Activated B cell treated with CpG ODN at 0.5 μM for 24 hours (primary cell): ENCODE data around the gene ANXA5. TPM values are rescaled to one million over a fixed set of nuclear protein-coding genes. Genes with fewer than 3 reads are reported as not detected.
"Not testable (repeated sequence)": the region's sequence is repeated elsewhere in the genome, so short reads cannot be mapped to it uniquely, and the experiment has no call there.

ENCODE experiments used
- ATAC-seq: fragments of 200-7000 bp; cut with Tn5 transposase; one replicate; pipeline ENCODE4 v1.10.0; 2021; ENCODE audit warnings: low read depth, mild to moderate bottlenecking, moderate library complexity
- CTCF ChIA-PET: fragments of 350-600 bp; sonication (Branson Sonifier 250); formaldehyde crosslinking; loops from one replicate; lab custom pipeline; 2021; ENCODE audit warnings: antibody characterized with exemption; lab: Charles Lee
- POLR2A ChIA-PET: fragments of 350-600 bp; sonication (Branson Sonifier 250); formaldehyde crosslinking; loops from one replicate; lab custom pipeline; 2021; ENCODE audit warnings: antibody characterized with exemption; lab: Charles Lee
- DNase-seq: peaks from one replicate; pipeline ENCODE4 v3.0.0; 2022
- H3K27ac Mint-ChIP-seq: one replicate; pipeline ENCODE4 v1.8.0; 2020; ENCODE audit warnings: mixed read lengths
- H3K27me3 Mint-ChIP-seq: one replicate; pipeline ENCODE4 v1.8.0; 2021; ENCODE audit warnings: mixed read lengths
- H3K36me3 Mint-ChIP-seq: one replicate; pipeline ENCODE4 v1.8.0; 2021; ENCODE audit warnings: low read depth, mixed read lengths
- H3K4me1 Mint-ChIP-seq: one replicate; pipeline ENCODE4 v1.8.0; 2021; ENCODE audit warnings: mixed read lengths
- H3K4me3 Mint-ChIP-seq: one replicate; pipeline ENCODE4 v1.8.0; 2020; ENCODE audit warnings: mild to moderate bottlenecking, mixed read lengths
- H3K9me3 Mint-ChIP-seq: one replicate; pipeline ENCODE4 v1.8.0; 2020; ENCODE audit warnings: mixed read lengths
- CTCF ChIP-seq: fragments of 200-600 bp; IDR thresholded peaks from one replicate; pipeline ENCODE4 v1.8.0; 2022; ENCODE audit warnings: antibody characterized with exemption, mild to moderate bottlenecking
- intact Hi-C: fragments of 100-400 bp; cut with micrococcal nuclease; formaldehyde crosslinking; loops from one replicate; pipeline ENCODE4 v1.15.1; 2024
- total RNA-seq: library from RNA; stranded (reverse); gene quantifications from 2 replicates; pipeline ENCODE4 v1.2.3, GENCODE V29; 2022

The ANXA5 gene
- total RNA-seq, 1 donor from 2014 or later, result 89.9 TPM

DNA sequence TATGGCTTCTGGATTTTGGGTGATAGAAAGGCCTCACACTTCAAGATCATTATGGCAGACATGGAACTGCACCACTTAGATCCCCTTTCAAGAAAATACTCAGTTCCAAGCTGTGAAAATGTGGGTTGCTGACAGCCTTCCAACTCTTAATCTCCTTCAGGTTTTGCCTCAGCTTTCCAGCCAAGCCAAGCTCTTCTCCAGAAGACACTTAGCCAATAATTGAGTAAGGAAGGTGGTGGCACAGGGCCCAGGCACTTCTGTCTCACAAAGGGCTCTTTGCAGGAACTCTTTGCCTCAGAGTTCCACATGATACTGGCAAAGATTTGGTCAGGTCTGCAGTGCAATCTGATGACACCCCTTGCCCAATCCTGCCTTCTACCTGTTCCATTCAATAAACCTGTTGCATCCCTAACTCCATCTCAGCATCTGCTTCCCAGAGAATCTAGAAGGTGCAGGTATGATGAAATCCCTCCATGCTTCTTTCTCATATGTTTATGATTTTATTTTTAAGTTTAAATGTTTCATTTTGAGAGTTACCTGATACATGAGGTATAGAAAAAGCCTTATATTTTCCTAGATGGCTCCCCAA is 30.6 kb downstream of the ANXA5 start:
- DNase-seq (no peak), ATAC-seq (no peak)
- Mint-ChIP-seq H3K9me3 (no peaks in the 10 kb centered on the region), H3K27ac (no peak overlapping the region), H3K4me3 (no peak overlapping the region), H3K36me3 (peaks cover 48% of the 10 kb centered on the region), H3K4me1 (no peaks in the 10 kb centered on the region), H3K27me3 (no peaks in the 10 kb centered on the region)
- intact Hi-C loops, result no loop called here
- TF ChIP-seq CTCF, result no peak
- ChIA-PET CTCF (no interaction called here), POLR2A (interaction anchor here (0.7 kb wide), 1 partner anchor 10 kb away, joined by 3 read pairs; no protein-coding TSS in a partner anchor)

- Mint-ChIP-seq H3K36me3 (peaks cover 41% of the 10 kb centered on the region), H3K4me3 (no peak overlapping the region), H3K27me3 (no peaks in the 10 kb centered on the region), H3K9me3 (no peaks in the 10 kb centered on the region), H3K4me1 (no peaks in the 10 kb centered on the region), H3K27ac (no peak overlapping the region)
- DNase-seq (no peak), ATAC-seq (no peak)
- POLR2A ChIA-PET, result no interaction called here
- intact Hi-C loops, result no loop called here
- CTCF ChIA-PET, result no interaction called here
- TF ChIP-seq CTCF, result no peak
These were observed 31.4 kb downstream of the ANXA5 start for GRCh38 chr4:121665371-121665770.

GRCh38 chr4:121662225-121662624 is 34.6 kb downstream of the ANXA5 start:
- ATAC-seq (no peak), DNase-seq (no peak)
- intact Hi-C loops, result no loop called here
- TF ChIP-seq CTCF, result no peak
- Mint-ChIP-seq H3K9me3 (no peaks in the 10 kb centered on the region), H3K27me3 (no peaks in the 10 kb centered on the region), H3K4me1 (no peaks in the 10 kb centered on the region), H3K27ac (no peak overlapping the region), H3K36me3 (peaks cover 14% of the 10 kb centered on the region), H3K4me3 (no peak overlapping the region)
- POLR2A ChIA-PET, result no interaction called here
- CTCF ChIA-PET, result no interaction called here

- DNase-seq, H3K27me3 Mint-ChIP-seq, H3K9me3 Mint-ChIP-seq, CTCF ChIA-PET, H3K36me3 Mint-ChIP-seq, H3K27ac Mint-ChIP-seq, ATAC-seq, POLR2A ChIA-PET, H3K4me3 Mint-ChIP-seq, intact Hi-C loops, H3K4me1 Mint-ChIP-seq: not testable (repeated sequence)
These were observed 36.4 kb downstream of the ANXA5 start for GRCh38 chr4:121660175-121660933.

DNA sequence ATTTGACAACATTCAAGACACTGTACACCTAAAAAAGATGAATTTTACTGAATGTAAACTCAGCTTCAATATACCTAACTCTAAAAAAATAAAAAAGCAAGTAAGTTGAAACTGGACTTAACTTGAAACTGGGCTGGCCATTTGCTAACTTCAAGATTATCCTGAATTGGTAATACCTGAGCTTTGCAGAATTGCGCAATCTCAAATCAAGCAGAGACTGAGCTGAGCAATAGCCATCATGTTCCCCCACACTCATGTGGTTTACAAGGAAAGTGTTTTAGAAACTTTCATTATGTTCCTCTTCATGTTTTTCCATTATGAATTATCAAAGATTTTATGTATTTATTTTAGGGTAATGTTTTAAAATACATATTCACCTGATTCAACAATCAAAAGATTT is 38.7 kb downstream of the ANXA5 start:
- no peak overlapping the region for H3K4me3 Mint-ChIP-seq
- no peak for ATAC-seq
- intact Hi-C loops, result loop anchor here (5.0 kb wide), 1 partner anchor 171 kb away; no protein-coding TSS in a partner anchor
- H3K27ac Mint-ChIP-seq, result no peak overlapping the region
- no peak for DNase-seq
- TF ChIP-seq CTCF, result no peak
- H3K9me3 Mint-ChIP-seq, result no peaks in the 10 kb centered on the region
- peaks cover 10% of the 10 kb centered on the region for H3K4me1 Mint-ChIP-seq
- CTCF ChIA-PET, result no interaction called here
- POLR2A ChIA-PET, result no interaction called here
- H3K27me3 Mint-ChIP-seq, result no peaks in the 10 kb centered on the region
- no peaks in the 10 kb centered on the region for H3K36me3 Mint-ChIP-seq
